Activated naive CD4-positive, alpha-beta T cell treated with anti-CD3 and anti-CD28 coated beads, Interleukin-2, amount 50 U/mL, for 24 hours (primary cell): Measurements from ENCODE around the gene ETFBKMT.
"Not testable (repeated sequence)": the region's sequence is repeated elsewhere in the genome, so short reads cannot be mapped to it uniquely, and the experiment has no call there.

Experiments
- H3K27ac Mint-ChIP-seq: one replicate; pipeline ENCODE4 v1.8.0; 2021; ENCODE audit warnings: mild to moderate bottlenecking, mixed read lengths
- H3K27me3 Mint-ChIP-seq: one replicate; pipeline ENCODE4 v1.8.0; 2021; ENCODE audit warnings: mixed read lengths
- H3K36me3 Mint-ChIP-seq: one replicate; pipeline ENCODE4 v1.8.0; 2021; ENCODE audit warnings: mixed read lengths
- H3K4me1 Mint-ChIP-seq: one replicate; pipeline ENCODE4 v1.8.0; 2021; ENCODE audit warnings: mixed read lengths
- H3K4me3 Mint-ChIP-seq: one replicate; pipeline ENCODE4 v1.8.0; 2021; ENCODE audit warnings: mild to moderate bottlenecking, mixed read lengths
- H3K9me3 Mint-ChIP-seq: one replicate; pipeline ENCODE4 v1.8.0; 2021; ENCODE audit warnings: mixed read lengths

ETFBKMT gene

DNA sequence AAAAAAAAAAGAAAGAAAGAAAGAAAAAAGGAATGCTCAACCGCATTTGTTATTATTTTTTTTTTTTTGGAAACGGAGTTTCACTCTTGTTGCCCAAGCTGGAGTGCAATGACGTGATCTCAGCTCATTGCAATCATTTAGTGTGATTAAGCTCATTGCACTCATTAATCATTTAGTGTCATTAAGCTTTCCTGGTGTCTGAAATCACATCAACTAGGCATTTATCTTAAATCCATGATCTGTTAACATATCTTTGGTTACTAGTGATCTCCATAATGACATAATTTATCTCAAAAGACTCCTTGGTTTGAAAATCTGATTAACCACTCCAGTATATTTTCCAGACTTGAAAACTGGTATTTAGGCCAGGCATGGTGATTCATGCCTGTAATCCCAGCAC lies 26.3 kb downstream of the ETFBKMT start:
- Mint-ChIP-seq H3K36me3 (peaks cover 39% of the 10 kb centered on the region), H3K27me3 (no peaks in the 10 kb centered on the region), H3K9me3 (no peaks in the 10 kb centered on the region), H3K4me3 (no peak overlapping the region), H3K4me1 (peaks cover 9% of the 10 kb centered on the region), H3K27ac (no peak overlapping the region)

GRCh38 chr12:31687101-31687527 lies 27.6 kb downstream of the ETFBKMT start:
- Mint-ChIP-seq H3K4me1 (peaks cover 10% of the 10 kb centered on the region), H3K36me3 (peaks cover 40% of the 10 kb centered on the region), H3K27me3 (no peaks in the 10 kb centered on the region), H3K27ac (no peak overlapping the region), H3K4me3 (no peak overlapping the region), H3K9me3 (no peaks in the 10 kb centered on the region)

DNA sequence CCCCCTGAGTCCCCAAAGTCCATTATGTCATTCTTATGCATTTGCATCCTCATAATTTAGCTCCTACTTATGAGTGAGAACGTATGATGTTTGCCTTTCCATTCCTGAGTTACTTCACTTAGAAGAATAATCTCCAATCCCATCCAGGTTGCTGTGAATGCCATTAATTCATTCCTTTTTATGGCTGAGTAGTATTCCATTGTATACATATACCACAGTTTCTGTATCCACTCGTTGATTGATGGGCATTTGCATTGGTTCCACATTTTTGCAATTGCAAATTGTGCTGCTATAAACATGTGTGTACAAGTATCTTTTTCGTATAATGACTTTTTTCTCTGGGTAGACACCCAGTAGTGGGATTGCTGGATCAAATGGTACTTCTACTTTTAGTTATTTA lies 30.4 kb downstream of the ETFBKMT start:
- H3K27me3 Mint-ChIP-seq, H3K9me3 Mint-ChIP-seq, H3K27ac Mint-ChIP-seq, H3K4me1 Mint-ChIP-seq, H3K4me3 Mint-ChIP-seq: not testable (repeated sequence)
- peaks cover 27% of the 10 kb centered on the region for H3K36me3 Mint-ChIP-seq

DNA sequence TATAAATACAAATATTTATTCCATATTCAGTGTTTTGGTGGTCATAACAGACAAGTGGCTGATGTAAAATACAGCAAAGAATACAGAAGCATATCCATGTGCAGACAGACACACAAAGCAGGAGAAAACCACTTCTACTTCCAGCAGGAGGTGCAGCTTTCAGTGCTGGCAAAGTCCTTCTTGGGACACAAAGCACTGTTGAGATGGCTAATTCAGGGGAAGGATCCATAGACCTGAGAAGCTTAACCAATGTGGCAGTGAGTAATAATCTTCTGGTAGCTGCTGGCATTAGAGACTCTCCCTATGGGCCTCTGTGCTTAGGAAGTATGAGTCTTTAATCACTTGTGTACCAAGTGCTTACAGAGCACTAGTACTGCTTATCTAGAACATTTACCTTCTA lies 42.6 kb downstream of the ETFBKMT start:
- Mint-ChIP-seq H3K27ac (no peak overlapping the region), H3K4me3 (no peak overlapping the region), H3K4me1 (peaks cover 31% of the 10 kb centered on the region), H3K9me3 (no peaks in the 10 kb centered on the region), H3K36me3 (peaks cover 24% of the 10 kb centered on the region), H3K27me3 (no peaks in the 10 kb centered on the region)

- H3K27me3 Mint-ChIP-seq, result no peaks in the 10 kb centered on the region
- no peak overlapping the region for H3K4me3 Mint-ChIP-seq
- peaks cover 31% of the 10 kb centered on the region for H3K4me1 Mint-ChIP-seq
- peak overlapping the region; percentile 72 for H3K27ac Mint-ChIP-seq
- peaks cover 15% of the 10 kb centered on the region for H3K9me3 Mint-ChIP-seq
- H3K36me3 Mint-ChIP-seq, result peaks cover 31% of the 10 kb centered on the region
Measured at GRCh38 chr12:31705621-31706020, 46.1 kb downstream of the ETFBKMT start.

- not testable (repeated sequence) for H3K27me3 Mint-ChIP-seq, H3K27ac Mint-ChIP-seq, H3K4me3 Mint-ChIP-seq
- H3K9me3 Mint-ChIP-seq, result peaks cover 15% of the 10 kb centered on the region
- peaks cover 33% of the 10 kb centered on the region for H3K36me3 Mint-ChIP-seq
- peaks cover 36% of the 10 kb centered on the region for H3K4me1 Mint-ChIP-seq
Measured at GRCh38 chr12:31708118-31708517, 48.6 kb downstream of the ETFBKMT start.

DNA sequence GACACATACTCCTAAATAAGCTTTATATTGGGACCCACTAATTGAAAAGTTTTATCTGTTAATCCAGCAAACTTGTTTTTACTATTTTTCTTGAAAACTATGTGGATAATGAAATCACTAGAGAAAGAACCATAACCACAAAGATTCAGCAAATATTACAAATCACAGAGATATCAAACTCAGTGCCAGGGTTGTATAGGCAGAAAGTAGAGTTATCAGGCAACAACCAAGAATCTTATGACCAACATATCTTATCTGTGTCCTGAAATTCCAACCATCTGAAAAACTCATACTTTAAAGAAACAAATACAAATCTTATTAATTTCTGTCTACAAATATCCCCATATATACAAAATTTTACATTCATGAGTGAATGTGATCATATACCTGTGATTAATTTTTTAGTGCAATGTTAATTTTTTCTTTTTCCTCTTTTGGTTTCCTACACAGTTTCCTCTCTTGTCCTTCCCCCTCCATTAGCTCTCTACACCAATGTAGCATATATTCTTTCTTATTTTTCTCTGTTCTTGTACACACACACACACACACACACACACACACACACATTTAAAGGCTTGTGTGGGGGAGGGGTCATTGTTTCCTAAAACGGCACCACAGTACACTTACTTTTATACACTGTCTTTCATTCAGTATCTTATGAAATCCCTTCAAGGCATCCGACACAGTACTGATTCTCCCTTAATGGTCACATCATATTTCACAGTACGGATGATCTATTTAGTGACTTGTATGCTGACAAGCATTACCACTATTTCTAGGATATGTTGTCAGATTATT lies 50.7 kb downstream of the ETFBKMT start:
- peak overlapping the region; percentile 76 for H3K27ac Mint-ChIP-seq
- no peaks in the 10 kb centered on the region for H3K27me3 Mint-ChIP-seq
- no peak overlapping the region for H3K4me3 Mint-ChIP-seq
- peaks cover 15% of the 10 kb centered on the region for H3K9me3 Mint-ChIP-seq
- peaks cover 20% of the 10 kb centered on the region for H3K4me1 Mint-ChIP-seq
- H3K36me3 Mint-ChIP-seq, result peaks cover 36% of the 10 kb centered on the region

DNA sequence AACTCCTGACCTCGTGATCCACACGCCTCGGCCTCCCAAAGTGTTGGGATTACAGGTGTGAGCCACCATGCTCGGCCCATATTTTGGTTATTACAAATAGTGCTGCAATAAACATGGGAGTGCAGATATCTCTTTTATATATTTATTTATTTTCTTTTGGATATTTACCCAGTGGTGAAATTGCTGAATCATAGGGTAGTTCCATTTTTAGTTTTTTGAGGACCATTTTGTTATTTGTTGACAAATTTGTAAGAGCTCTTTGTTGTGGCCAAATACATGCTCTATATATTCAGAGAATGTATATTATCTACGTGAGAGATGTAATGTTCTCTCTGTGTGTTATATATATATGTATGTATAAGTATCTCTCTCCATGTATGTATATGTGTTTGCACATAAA lies 53.4 kb downstream of the ETFBKMT start:
- Mint-ChIP-seq H3K27ac (no peak overlapping the region), H3K4me1 (peaks cover 14% of the 10 kb centered on the region), H3K36me3 (peaks cover 37% of the 10 kb centered on the region), H3K4me3 (no peak overlapping the region), H3K9me3 (peaks cover 16% of the 10 kb centered on the region), H3K27me3 (no peaks in the 10 kb centered on the region)

DNA sequence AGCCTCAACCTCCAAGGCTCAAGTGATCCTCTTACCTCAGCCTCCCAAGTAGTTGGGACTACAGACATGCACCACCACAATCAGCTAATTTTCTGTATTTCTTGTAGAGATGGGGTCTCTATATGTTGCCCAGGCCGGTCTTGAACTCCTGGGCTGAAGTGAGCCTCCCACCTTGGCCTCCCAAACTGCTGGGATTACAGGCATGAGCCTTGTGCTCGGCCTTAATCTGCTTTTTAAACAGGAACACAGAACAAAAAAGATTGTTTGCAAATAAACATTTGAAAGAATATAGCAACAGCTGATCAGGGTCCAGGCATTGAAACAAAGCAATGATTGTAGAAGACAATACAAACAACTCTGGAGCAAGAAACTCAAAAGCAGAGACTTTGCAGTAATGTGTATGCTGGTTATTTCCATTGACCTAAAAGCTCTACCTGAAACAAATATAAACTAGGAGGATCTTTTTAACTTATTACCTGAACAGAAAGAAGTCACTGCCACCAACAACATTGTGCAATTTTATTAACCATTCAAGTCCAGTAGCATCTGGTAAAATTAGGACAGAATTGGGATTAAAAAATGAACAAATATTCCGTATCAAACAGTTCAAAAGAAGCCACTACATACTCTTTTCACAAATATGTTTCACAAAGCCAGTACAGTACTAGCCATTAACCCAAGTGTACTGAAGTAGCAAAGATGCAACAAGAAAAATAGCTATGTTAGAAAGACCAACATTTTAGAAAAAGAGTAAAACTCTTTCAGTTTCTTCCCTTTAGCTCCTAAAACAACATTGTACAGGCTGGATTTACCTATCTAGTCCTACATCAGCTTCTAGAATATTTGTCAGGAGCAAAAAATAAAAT lies 55.2 kb downstream of the ETFBKMT start:
- H3K27me3 Mint-ChIP-seq, result no peaks in the 10 kb centered on the region
- peaks cover 43% of the 10 kb centered on the region for H3K36me3 Mint-ChIP-seq
- peaks cover 20% of the 10 kb centered on the region for H3K4me1 Mint-ChIP-seq
- H3K27ac Mint-ChIP-seq, result no peak overlapping the region
- peaks cover 14% of the 10 kb centered on the region for H3K9me3 Mint-ChIP-seq
- H3K4me3 Mint-ChIP-seq, result no peak overlapping the region

GRCh38 chr12:31715283-31715825 lies 55.9 kb downstream of the ETFBKMT start:
- H3K27me3 Mint-ChIP-seq, result no peaks in the 10 kb centered on the region
- H3K4me3 Mint-ChIP-seq, result no peak overlapping the region

GRCh38 chr12:31716998-31717397 lies 57.5 kb downstream of the ETFBKMT start:
- not testable (repeated sequence) for H3K4me3 Mint-ChIP-seq

More at GRCh38 chr12:31715283-31715825, 55.9 kb downstream of the ETFBKMT start:
- peaks cover 21% of the 10 kb centered on the region for H3K4me1 Mint-ChIP-seq
- peaks cover 37% of the 10 kb centered on the region for H3K36me3 Mint-ChIP-seq
- peaks cover 10% of the 10 kb centered on the region for H3K9me3 Mint-ChIP-seq
- H3K27ac Mint-ChIP-seq, result peak overlapping the region; percentile 89

GRCh38 chr12:31718542-31719198 lies 59.2 kb downstream of the ETFBKMT start:
- peaks cover 50% of the 10 kb centered on the region for H3K36me3 Mint-ChIP-seq

More at GRCh38 chr12:31716998-31717397, 57.5 kb downstream of the ETFBKMT start:
- H3K27me3 Mint-ChIP-seq, H3K27ac Mint-ChIP-seq: not testable (repeated sequence)
- Mint-ChIP-seq H3K4me1 (peaks cover 23% of the 10 kb centered on the region), H3K36me3 (peaks cover 46% of the 10 kb centered on the region), H3K9me3 (peaks cover 10% of the 10 kb centered on the region)

DNA sequence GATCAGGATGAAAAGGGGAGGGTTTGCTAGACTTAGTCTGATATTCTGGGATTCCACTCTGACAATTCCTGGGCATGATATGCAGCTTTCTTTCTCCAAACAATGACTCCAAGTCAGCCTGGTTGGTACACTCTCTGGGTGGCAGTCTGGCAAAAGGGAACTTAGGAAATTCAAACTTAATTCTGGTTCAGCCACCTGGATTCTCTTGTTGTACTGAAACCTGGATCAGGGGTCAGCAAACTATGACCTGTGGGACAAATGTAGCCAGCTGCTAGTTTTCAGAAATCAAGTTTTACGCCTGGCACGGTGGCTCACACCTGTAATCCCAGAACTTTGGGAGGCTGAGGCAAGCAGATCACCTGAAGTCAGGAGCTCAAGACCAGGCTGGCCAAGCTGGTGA lies 63.1 kb downstream of the ETFBKMT start:
- H3K4me1 Mint-ChIP-seq, result peaks cover 45% of the 10 kb centered on the region
- no peak overlapping the region for H3K27ac Mint-ChIP-seq
- H3K36me3 Mint-ChIP-seq, result peaks cover 61% of the 10 kb centered on the region
- H3K27me3 Mint-ChIP-seq, result no peaks in the 10 kb centered on the region
- H3K9me3 Mint-ChIP-seq, result peaks cover 11% of the 10 kb centered on the region
- no peak overlapping the region for H3K4me3 Mint-ChIP-seq

More at GRCh38 chr12:31718542-31719198, 59.2 kb downstream of the ETFBKMT start:
- Mint-ChIP-seq H3K4me1 (peaks cover 32% of the 10 kb centered on the region), H3K9me3 (peaks cover 12% of the 10 kb centered on the region)
- H3K4me3 Mint-ChIP-seq, H3K27ac Mint-ChIP-seq, H3K27me3 Mint-ChIP-seq: not testable (repeated sequence)
